GM06990 (cell line): ENCODE measurements around the gene CDK9.

ENCODE experiments used
- DNase-seq: peaks from one replicate; pipeline ENCODE4 v3.0.0-alpha.2; 2011; ENCODE audit not compliant: insufficient read length; ENCODE audit errors: extremely low read depth
- H3K27me3 ChIP-seq: replicated peaks from 2 replicates; pipeline ENCODE4 v1.6.0; 2011; ENCODE audit warnings: low read length; ENCODE audit not compliant: control insufficient read depth, insufficient read depth
- H3K36me3 ChIP-seq: 2 replicates; pipeline ENCODE4 v1.5.1; 2011; ENCODE audit warnings: low read length; ENCODE audit not compliant: control insufficient read depth, insufficient read depth
- H3K4me3 ChIP-seq: replicated peaks from 2 replicates; pipeline ENCODE4 v1.5.1; 2011; ENCODE audit warnings: low read depth, mild to moderate bottlenecking, control low read depth, low read length
- TF ChIP-seq, protein P1 (sequence below): IDR thresholded peaks from 2 replicates; pipeline ENCODE4 v1.5.1; 2011; ENCODE audit warnings: low read length, control low read depth, mild to moderate bottlenecking, inconsistent platforms; ENCODE audit not compliant: insufficient read depth, poor library complexity, severe bottlenecking

Gene CDK9

DNA sequence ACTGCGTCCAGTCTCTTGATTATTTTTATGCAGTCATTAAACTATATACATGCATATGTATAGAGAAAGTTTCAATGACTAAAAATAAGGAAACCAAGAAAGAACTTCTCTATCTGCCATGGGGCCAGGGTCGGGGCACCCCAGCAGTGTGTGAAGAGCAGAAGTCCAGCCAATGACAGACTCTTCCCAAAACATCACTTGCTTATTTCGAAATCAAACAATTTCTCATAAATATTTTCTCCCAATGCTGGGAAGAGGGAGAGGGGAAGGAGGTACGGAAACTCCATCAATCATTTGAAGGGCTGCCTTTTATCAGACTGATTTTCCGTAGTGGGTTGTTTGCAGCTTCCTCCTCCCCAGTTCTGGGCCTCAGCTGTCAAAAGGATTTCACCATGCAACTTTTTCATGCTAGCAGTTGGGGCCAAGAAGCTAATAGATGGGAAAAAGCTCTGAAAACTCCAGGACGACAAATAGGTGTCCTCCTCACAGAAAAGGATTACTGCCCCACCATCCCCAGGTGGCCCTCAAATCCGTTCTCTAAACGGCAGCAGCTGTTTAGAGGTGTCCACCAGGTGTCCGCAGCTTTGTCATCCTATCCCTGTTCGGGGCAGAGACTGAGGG is 16.2 kb downstream of the CDK9 start:
- H3K36me3 ChIP-seq: peaks cover 6% of the 10 kb centered on the region
- H3K27me3 ChIP-seq: no peaks in the 10 kb centered on the region
- TF ChIP-seq, protein P1, sequence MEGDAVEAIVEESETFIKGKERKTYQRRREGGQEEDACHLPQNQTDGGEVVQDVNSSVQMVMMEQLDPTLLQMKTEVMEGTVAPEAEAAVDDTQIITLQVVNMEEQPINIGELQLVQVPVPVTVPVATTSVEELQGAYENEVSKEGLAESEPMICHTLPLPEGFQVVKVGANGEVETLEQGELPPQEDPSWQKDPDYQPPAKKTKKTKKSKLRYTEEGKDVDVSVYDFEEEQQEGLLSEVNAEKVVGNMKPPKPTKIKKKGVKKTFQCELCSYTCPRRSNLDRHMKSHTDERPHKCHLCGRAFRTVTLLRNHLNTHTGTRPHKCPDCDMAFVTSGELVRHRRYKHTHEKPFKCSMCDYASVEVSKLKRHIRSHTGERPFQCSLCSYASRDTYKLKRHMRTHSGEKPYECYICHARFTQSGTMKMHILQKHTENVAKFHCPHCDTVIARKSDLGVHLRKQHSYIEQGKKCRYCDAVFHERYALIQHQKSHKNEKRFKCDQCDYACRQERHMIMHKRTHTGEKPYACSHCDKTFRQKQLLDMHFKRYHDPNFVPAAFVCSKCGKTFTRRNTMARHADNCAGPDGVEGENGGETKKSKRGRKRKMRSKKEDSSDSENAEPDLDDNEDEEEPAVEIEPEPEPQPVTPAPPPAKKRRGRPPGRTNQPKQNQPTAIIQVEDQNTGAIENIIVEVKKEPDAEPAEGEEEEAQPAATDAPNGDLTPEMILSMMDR: peak; percentile 25
- peak overlapping the region; percentile 65 for H3K4me3 ChIP-seq
- DNase-seq: no peak

DNA sequence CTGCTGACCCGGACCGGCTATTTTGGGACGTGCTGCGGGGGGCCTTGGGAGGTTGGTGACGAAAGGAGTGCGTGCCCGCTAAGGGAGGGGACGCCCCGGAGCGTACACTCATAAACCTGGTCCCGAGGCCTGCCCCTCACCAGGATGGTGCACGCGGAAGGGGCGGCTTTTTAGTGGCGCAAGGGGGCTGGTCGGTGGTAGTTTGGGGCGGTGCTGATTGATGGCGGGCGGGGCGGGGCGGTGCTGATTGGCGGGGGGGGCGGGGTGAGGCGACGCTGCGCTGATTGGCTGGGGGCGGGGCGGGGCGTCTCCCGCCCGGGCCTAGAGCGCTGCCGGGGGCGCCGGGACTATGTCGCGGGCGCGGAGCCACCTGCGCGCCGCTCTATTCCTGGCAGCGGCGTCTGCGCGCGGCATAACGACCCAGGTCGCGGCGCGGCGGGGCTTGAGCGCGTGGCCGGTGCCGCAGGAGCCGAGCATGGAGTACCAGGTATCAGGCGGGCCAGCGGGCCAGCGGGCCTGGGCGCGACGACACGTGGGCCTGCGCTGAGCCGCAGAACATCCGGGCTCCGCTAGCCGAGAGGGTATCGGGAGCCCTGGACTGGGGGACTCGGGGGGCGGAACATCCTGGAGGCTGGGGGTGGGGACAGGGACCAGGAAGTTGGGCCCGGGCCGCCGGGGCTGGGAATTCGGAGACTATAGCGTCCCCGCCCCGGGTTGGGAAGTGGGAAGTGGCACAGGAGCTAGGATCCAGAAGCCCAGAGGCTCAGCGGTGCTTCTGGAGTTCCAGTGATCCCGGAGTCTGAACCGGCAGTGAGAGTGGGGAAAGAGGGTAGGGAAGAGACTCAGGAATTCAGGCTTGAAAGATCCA is 17.0 kb downstream of the CDK9 start, which contains the start of gene FPGS:
Gene FPGS, plus strand, starts transcription at position 307 of the 868 bp plus-strand sequence. Its CDS starts 43 bp downstream, at position 350.
- DNase-seq: peak; percentile 90
- TF ChIP-seq, protein P1: no peak
- Histone ChIP-seq H3K4me3 (peak within 1 kb of the TSS; percentile 99), H3K27me3 (no peaks in the 10 kb centered on the region), H3K36me3 (peaks cover 13% of the 10 kb centered on the region)

DNA sequence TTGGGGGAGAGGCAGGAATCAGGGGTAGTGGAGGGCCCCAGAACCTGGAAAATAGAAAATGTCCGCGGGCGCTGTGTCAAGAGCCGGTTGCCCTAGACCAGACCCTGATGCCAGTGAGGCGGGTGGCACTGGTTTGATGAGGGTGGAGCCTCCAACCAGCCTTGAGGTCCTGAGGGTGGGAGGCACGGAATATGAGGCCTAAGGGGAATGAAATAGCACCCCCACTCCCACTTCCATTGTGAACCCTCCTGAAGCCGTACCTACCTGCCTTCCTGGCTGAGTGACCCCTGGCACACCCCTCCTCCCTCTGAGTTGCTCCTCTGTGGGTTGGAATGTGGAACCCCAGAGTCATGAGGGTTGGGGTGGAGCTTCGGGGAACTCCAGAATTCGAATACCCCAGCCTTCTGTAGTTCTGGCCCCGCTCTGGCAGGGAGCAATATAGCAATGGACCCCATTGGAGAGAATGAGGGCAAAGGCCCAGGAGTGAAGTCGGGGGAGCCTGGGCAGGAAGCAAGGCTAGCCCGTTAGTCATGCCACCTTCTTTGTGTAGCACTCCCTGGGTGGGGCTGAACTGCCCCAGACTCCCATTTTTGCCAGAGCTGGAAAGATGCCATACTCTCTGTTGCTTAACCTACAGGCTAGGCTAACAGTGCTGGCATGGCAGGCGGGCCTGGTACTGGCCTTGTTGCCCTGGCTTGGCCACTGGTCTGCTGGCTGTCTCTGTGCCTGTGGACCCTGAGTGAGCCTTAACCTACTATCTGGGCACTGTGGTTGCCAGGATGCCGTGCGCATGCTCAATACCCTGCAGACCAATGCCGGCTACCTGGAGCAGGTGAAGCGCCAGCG is 17.9 kb downstream of the CDK9 start:
- H3K4me3 ChIP-seq: peak overlapping the region; percentile 99
- DNase-seq: no peak
- TF ChIP-seq, protein P1: no peak
- no peaks in the 10 kb centered on the region for H3K27me3 ChIP-seq
- peaks cover 20% of the 10 kb centered on the region for H3K36me3 ChIP-seq

DNA sequence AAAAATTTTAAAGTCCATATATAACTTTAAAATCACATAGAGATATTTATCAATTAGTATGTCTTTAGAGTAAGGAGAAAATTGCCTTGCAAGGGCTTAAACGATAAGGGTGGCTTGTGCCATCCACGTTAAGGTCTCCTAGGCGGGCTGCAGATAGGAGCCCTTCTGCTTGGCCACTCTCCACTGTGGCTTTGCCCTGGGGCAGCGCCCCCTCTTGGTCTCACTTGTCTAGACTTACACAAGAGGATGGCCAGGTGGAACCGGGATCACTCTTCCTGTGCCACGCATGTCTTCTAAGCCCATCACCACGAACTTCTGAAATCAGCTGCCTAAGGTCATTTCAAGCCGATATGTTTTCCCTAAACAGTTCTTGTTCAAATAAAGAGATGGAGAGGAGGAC is 19.8 kb downstream of the CDK9 start:
- no peak for DNase-seq
- no peak overlapping the region for H3K4me3 ChIP-seq
- TF ChIP-seq, protein P1: peak; percentile 45
- peaks cover 30% of the 10 kb centered on the region for H3K36me3 ChIP-seq
- H3K27me3 ChIP-seq: no peaks in the 10 kb centered on the region

DNA sequence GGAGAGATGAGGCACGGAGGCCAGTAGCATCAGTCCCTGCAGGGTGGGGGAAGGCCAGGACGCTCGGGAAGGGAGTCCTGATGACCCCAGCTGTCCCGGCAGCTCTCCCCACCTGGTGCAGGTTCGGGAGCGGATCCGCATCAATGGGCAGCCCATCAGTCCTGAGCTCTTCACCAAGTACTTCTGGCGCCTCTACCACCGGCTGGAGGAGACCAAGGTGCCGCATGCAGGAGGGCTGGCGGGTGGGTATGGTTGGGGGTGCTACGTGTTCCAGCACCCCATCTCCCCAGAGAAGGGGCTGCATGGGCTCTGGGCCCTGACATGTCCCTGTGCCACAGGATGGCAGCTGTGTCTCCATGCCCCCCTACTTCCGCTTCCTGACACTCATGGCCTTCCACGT is 21.0 kb downstream of the CDK9 start:
- H3K27me3 ChIP-seq: no peaks in the 10 kb centered on the region
- no peak for DNase-seq
- H3K36me3 ChIP-seq: peaks cover 31% of the 10 kb centered on the region
- TF ChIP-seq, protein P1: no peak
- H3K4me3 ChIP-seq: no peak overlapping the region
